Left ventricle myocardium inferior (tissue), 1 donor: ENCODE results near the gene CFAP74. TPM values are rescaled to one million over a fixed set of nuclear protein-coding genes. Genes with fewer than 3 reads are reported as not detected.

Experiments used
- DNase-seq: peaks from one replicate; pipeline ENCODE4 v3.0.0-alpha.2; 2020
- H3K27ac ChIP-seq: fragments of 200-600 bp; replicated peaks from 2 replicates; pipeline ENCODE4 v1.8.0; 2021
- H3K27me3 ChIP-seq: fragments of 200-600 bp; 2 replicates; pipeline ENCODE4 v1.8.0; 2021; ENCODE audit warnings: low read depth
- H3K36me3 ChIP-seq: fragments of 200-600 bp; 2 replicates; pipeline ENCODE4 v1.8.0; 2021
- H3K4me1 ChIP-seq: fragments of 200-600 bp; 2 replicates; pipeline ENCODE4 v1.8.0; 2021
- H3K4me3 ChIP-seq: fragments of 200-600 bp; 2 replicates; pipeline ENCODE4 v1.8.0; 2021; ENCODE audit warnings: mild to moderate bottlenecking, moderate library complexity
- H3K9me3 ChIP-seq: fragments of 200-600 bp; replicated peaks from 2 replicates; pipeline ENCODE4 v1.8.0; 2021
- CTCF ChIP-seq: fragments of 200-600 bp; IDR thresholded peaks from 2 replicates; pipeline ENCODE4 v1.8.0; 2021; ENCODE audit warnings: antibody characterized with exemption, mild to moderate bottlenecking, borderline replicate concordance
- intact Hi-C: fragments of 100-400 bp; cut with micrococcal nuclease; formaldehyde crosslinking; loops from one replicate; pipeline ENCODE4 v1.11.0; 2022
- total RNA-seq: library from RNA; stranded (reverse); fragmentation: NEBNext Ultra II Directional; extraction: Animal tissue kit (Norgen Biotek cat#: 25700); gene quantifications from one replicate; pipeline ENCODE4 v1.2.1, GENCODE V29; 2021
- donor health status: DM: no; HTN: yes; CAD: no; lungs with severe emphysema.

CFAP74 gene
- total RNA-seq, 1 donor from 2014 or later: not detected

GRCh38 chr1:1974834-1975233 lies 28.8 kb downstream of the CFAP74 start:
- Histone ChIP-seq H3K4me3 (no peak overlapping the region), H3K4me1 (no peaks in the 10 kb centered on the region), H3K9me3 (no peaks in the 10 kb centered on the region), H3K36me3 (no peaks in the 10 kb centered on the region), H3K27ac (no peak overlapping the region), H3K27me3 (peaks cover 66% of the 10 kb centered on the region)
- intact Hi-C loops: no loop called here
- no peak for DNase-seq
- no peak for TF ChIP-seq CTCF

- no peaks in the 10 kb centered on the region for H3K9me3 ChIP-seq
- H3K36me3 ChIP-seq: no peaks in the 10 kb centered on the region
- H3K27me3 ChIP-seq: peaks cover 66% of the 10 kb centered on the region
- no peaks in the 10 kb centered on the region for H3K4me1 ChIP-seq
- H3K4me3 ChIP-seq: no peak overlapping the region
- no peak for DNase-seq
- intact Hi-C loops: no loop called here
- H3K27ac ChIP-seq: no peak overlapping the region
- no peak for TF ChIP-seq CTCF
These were observed 29.6 kb downstream of the CFAP74 start for GRCh38 chr1:1973716-1974642.

- no peak overlapping the region for H3K4me3 ChIP-seq
- DNase-seq: no peak
- no peaks in the 10 kb centered on the region for H3K36me3 ChIP-seq
- H3K27me3 ChIP-seq: peaks cover 71% of the 10 kb centered on the region
- no peaks in the 10 kb centered on the region for H3K9me3 ChIP-seq
- H3K27ac ChIP-seq: no peak overlapping the region
- H3K4me1 ChIP-seq: no peaks in the 10 kb centered on the region
- intact Hi-C loops: no loop called here
- no peak for TF ChIP-seq CTCF
These were observed 30.4 kb downstream of the CFAP74 start for GRCh38 chr1:1972976-1973715.

GRCh38 chr1:1971688-1972087 lies 31.9 kb downstream of the CFAP74 start:
- Histone ChIP-seq H3K27me3 (peaks cover 75% of the 10 kb centered on the region), H3K4me3 (no peak overlapping the region)
- TF ChIP-seq CTCF: no peak

GRCh38 chr1:1971017-1971416 lies 32.6 kb downstream of the CFAP74 start:
- no peak for DNase-seq
- peaks cover 76% of the 10 kb centered on the region for H3K27me3 ChIP-seq
- TF ChIP-seq CTCF: no peak
- no peak overlapping the region for H3K4me3 ChIP-seq
- no peaks in the 10 kb centered on the region for H3K4me1 ChIP-seq
- H3K27ac ChIP-seq: no peak overlapping the region
- intact Hi-C loops: no loop called here
- no peaks in the 10 kb centered on the region for H3K36me3 ChIP-seq
- H3K9me3 ChIP-seq: no peaks in the 10 kb centered on the region

More at GRCh38 chr1:1971688-1972087, 31.9 kb downstream of the CFAP74 start:
- Histone ChIP-seq H3K9me3 (no peaks in the 10 kb centered on the region), H3K36me3 (no peaks in the 10 kb centered on the region), H3K4me1 (no peaks in the 10 kb centered on the region), H3K27ac (no peak overlapping the region)
- intact Hi-C loops: no loop called here
- DNase-seq: no peak
